H1 (cell line): Measurements from ENCODE around the gene SPTBN5.

Experiments used
- CEBPB ChIP-seq: IDR thresholded peaks from 2 replicates; pipeline ENCODE4 v1.6.1; 2012; ENCODE audit warnings: low read depth, low read length
- EZH2 ChIP-seq: fragments of 200-600 bp; sonication (generic); IDR thresholded peaks from 2 replicates; pipeline ENCODE4 v1.7.1; 2012; ENCODE audit warnings: low read depth, mild to moderate bottlenecking, moderate library complexity, low read length, inconsistent platforms; ENCODE audit not compliant: severe bottlenecking
- RFX5 ChIP-seq: IDR thresholded peaks from 2 replicates; pipeline ENCODE4 v1.6.1; 2011; ENCODE audit warnings: low read depth, low read length, improper control_type of control experiment, borderline replicate concordance
- RNF2 ChIP-seq: fragments of 200-900, 300-1000 bp; sonication (generic); IDR thresholded peaks from 2 replicates; pipeline ENCODE4 v1.7.1; 2016; ENCODE audit warnings: borderline replicate concordance, low read depth, mild to moderate bottlenecking, antibody characterized with exemption, low read length; ENCODE audit not compliant: poor library complexity, severe bottlenecking; ENCODE audit errors: missing control alignments
- TF ChIP-seq, protein P1 (sequence below): IDR thresholded peaks from 2 replicates; pipeline ENCODE4 v1.6.1; 2012; ENCODE audit warnings: inconsistent platforms
- TF ChIP-seq, protein P2 (sequence below), 3 experiments: IDR thresholded peaks; 1 replicate in 2 of 3; 2 replicates in 1 of 3; pipeline versions ENCODE4 v1.5.1 to v1.6.1; 2011; ENCODE audit warnings: low read length in 3 of 3, mild to moderate bottlenecking in 3 of 3, inconsistent platforms in 2 of 3, low read depth in 1 of 3, moderate library complexity in 1 of 3; ENCODE audit not compliant: insufficient read depth in 1 of 3; ENCODE audit errors: control extremely low read depth in 1 of 3

DNA sequence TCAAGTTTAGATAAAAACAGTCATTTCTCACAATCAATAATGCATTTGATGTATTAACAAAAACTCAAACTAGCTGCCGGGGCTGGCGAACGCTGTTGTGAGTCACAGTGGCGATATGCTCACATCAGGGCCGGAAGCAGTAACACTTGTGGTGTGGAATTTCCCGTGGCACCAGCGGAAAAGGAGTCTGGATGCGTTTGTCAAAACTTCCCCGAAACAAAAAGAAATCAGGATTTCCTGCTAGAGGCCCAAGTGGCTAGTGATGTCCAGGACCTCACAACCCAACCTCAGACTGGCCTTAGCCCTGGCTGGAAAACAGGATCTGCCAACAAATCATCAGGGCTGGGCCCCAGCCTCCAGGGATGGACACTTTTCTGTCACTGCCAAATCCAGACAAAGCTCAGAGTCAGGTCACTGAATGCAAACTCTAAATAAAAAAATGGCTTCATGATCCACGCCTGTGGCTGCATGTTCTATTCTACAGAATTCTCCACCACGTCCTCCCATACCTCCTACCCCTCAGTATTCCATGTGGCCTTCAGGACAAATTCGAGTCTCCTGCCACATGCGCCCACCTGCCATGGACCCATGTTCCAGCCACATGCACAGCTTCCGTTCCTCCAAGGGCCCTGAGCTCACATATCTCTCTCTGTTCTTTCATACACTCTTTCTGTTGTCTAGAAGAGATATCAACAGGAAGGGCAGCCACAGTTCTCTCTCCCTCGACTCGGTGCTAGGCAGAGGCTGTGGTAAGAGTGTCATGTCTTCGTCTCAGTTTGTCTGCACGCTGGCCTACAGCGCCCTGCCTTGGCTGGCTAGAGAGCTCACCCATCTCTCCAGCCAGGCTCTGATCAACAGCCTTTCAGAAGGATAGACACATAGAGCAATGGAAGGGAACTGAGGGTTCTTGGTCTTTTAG, 43.1 kb upstream of the SPTBN5 start:
- TF ChIP-seq, protein P1, sequence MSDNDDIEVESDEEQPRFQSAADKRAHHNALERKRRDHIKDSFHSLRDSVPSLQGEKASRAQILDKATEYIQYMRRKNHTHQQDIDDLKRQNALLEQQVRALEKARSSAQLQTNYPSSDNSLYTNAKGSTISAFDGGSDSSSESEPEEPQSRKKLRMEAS = no peak
- TF ChIP-seq EZH2 = no peak
- TF ChIP-seq CEBPB = no peak
- no peak for TF ChIP-seq RFX5
- no peak for TF ChIP-seq RNF2
- TF ChIP-seq, protein P2, sequence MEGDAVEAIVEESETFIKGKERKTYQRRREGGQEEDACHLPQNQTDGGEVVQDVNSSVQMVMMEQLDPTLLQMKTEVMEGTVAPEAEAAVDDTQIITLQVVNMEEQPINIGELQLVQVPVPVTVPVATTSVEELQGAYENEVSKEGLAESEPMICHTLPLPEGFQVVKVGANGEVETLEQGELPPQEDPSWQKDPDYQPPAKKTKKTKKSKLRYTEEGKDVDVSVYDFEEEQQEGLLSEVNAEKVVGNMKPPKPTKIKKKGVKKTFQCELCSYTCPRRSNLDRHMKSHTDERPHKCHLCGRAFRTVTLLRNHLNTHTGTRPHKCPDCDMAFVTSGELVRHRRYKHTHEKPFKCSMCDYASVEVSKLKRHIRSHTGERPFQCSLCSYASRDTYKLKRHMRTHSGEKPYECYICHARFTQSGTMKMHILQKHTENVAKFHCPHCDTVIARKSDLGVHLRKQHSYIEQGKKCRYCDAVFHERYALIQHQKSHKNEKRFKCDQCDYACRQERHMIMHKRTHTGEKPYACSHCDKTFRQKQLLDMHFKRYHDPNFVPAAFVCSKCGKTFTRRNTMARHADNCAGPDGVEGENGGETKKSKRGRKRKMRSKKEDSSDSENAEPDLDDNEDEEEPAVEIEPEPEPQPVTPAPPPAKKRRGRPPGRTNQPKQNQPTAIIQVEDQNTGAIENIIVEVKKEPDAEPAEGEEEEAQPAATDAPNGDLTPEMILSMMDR (IDR thresholded peaks at IDR 0.05; ENCODE audit: control extremely low read depth in 1 of 3, insufficient read depth in 1 of 3, low read depth in 1 of 3, low read length in 3 of 3) = no peak
